CD4-positive, alpha-beta T cell treated with Interleukin-4 for 4 hours (primary cell): ENCODE measurements around the gene SLK.

Source experiments
- DNase-seq: peaks from one replicate; pipeline ENCODE4 v3.0.0-alpha.2; 2020

Gene SLK

GRCh38 chr10:103966671-103967447 lies at the start of gene SLK:
SLK (plus strand) TSS chr10:103967140; CDS start chr10:103967746, 606 bp downstream.
- DNase-seq = peak; percentile 77

- peak; percentile 20 for DNase-seq
These were observed 49.5 kb upstream of the SLK start for GRCh38 chr10:103917302-103918052.

- DNase-seq = peak; percentile 94
These were observed 48.7 kb upstream of the SLK start, which contains the start of gene STN1 for GRCh38 chr10:103918053-103918846. STN1 (minus strand) TSS chr10:103918184; CDS start chr10:103917594, 590 bp downstream.

- no peak for DNase-seq
These were observed 47.3 kb upstream of the SLK start for GRCh38 chr10:103919648-103920025.

GRCh38 chr10:103921248-103921647 lies 45.7 kb upstream of the SLK start:
- DNase-seq = no peak

- peak; percentile 33 for DNase-seq
These were observed 45.2 kb upstream of the SLK start for GRCh38 chr10:103921750-103922195.

GRCh38 chr10:103922659-103923058 lies 44.3 kb upstream of the SLK start:
- no peak for DNase-seq

GRCh38 chr10:103923502-103923901 lies 43.4 kb upstream of the SLK start:
- no peak for DNase-seq

- no peak for DNase-seq
These were observed 41.3 kb upstream of the SLK start for GRCh38 chr10:103925591-103925990.

GRCh38 chr10:103926722-103927319 lies 40.1 kb upstream of the SLK start:
- no peak for DNase-seq

GRCh38 chr10:103928784-103929183 lies 38.2 kb upstream of the SLK start:
- DNase-seq = no peak

GRCh38 chr10:103929381-103929921 lies 37.5 kb upstream of the SLK start:
- DNase-seq = no peak

- DNase-seq = no peak
These were observed 36.5 kb upstream of the SLK start for GRCh38 chr10:103930449-103930848.

- DNase-seq = no peak
These were observed 36.1 kb upstream of the SLK start for GRCh38 chr10:103930881-103931280.

- no peak for DNase-seq
These were observed 35.3 kb upstream of the SLK start for GRCh38 chr10:103931603-103932002.

- no peak for DNase-seq
These were observed 34.7 kb upstream of the SLK start for GRCh38 chr10:103932271-103932670.

GRCh38 chr10:103932971-103933370 lies 34.0 kb upstream of the SLK start:
- DNase-seq = no peak

GRCh38 chr10:103933557-103934121 lies 33.3 kb upstream of the SLK start:
- no peak for DNase-seq

- DNase-seq = no peak
These were observed 32.6 kb upstream of the SLK start for GRCh38 chr10:103934308-103934707.

- no peak for DNase-seq
These were observed 30.9 kb upstream of the SLK start for GRCh38 chr10:103936022-103936421.

- no peak for DNase-seq
These were observed 27.4 kb upstream of the SLK start for GRCh38 chr10:103939522-103939921.

- DNase-seq = no peak
These were observed 25.1 kb upstream of the SLK start for GRCh38 chr10:103941801-103942200.
